ENCODE results near the gene CLBA1.

- no peak for TF ChIP-seq CTCF (IDR thresholded peaks at IDR 0.05)
- no peak for TF ChIP-seq POLR2A (IDR thresholded peaks at IDR 0.05)
These were observed 30.7 kb upstream of the CLBA1 start for GRCh38 chr14:104954746-104955395.

Measured in lower leg skin (tissue), 3 donors.